ENCODE measurements around the gene OST4.

DNA sequence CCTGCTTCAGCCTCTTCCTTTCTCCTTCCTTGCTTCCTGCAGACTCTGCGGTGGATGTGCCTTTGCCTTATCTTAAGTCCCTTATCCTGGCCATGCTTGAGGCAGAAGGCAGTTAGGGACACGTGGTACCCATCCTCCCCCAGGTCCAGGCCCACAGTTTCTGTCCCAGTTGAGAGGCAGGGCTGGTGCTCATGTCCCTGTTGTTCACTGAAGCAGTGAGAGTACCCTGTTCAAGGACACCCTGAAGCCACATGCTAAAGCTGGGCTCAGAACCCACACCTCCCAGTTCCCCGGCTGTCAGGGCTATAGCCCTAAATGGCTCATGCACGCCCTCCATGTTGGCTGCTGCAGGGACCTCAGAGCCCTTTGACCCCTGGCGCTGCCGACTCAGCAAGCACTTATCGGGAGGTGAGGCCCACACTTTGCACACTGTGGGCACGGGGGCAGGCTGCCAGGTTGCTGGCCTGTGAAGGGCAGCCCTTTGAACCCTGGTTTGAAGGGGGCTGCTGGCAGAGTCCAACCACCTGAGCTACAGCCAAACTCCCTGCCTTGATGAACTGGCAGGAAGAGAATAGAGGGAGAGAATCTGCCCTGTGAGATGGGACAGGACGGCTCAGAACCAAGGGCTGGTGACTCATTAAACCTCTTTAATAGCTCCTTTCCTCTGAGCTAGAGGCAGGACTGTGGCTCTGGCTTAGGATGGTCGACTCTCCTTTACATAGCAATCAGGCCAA, 21.4 kb upstream of the OST4 start:
- TF ChIP-seq, protein P1, sequence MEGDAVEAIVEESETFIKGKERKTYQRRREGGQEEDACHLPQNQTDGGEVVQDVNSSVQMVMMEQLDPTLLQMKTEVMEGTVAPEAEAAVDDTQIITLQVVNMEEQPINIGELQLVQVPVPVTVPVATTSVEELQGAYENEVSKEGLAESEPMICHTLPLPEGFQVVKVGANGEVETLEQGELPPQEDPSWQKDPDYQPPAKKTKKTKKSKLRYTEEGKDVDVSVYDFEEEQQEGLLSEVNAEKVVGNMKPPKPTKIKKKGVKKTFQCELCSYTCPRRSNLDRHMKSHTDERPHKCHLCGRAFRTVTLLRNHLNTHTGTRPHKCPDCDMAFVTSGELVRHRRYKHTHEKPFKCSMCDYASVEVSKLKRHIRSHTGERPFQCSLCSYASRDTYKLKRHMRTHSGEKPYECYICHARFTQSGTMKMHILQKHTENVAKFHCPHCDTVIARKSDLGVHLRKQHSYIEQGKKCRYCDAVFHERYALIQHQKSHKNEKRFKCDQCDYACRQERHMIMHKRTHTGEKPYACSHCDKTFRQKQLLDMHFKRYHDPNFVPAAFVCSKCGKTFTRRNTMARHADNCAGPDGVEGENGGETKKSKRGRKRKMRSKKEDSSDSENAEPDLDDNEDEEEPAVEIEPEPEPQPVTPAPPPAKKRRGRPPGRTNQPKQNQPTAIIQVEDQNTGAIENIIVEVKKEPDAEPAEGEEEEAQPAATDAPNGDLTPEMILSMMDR (conservative IDR thresholded peaks at IDR 0.05; ENCODE audit: low read length), result no peak
- TF ChIP-seq EZH2phosphoT487 (IDR thresholded peaks at IDR 0.05; ENCODE audit: borderline replicate concordance), result no peak

Measured in Loucy (cell line).